ENCODE results near the gene NTM.

NTM gene

GRCh38 chr11:131538322-131538721, 167.9 kb downstream of the NTM start:
- in situ Hi-C loops (cut with MboI; ENCODE audit: low sequenced_read_pairs): no loop called here

GRCh38 chr11:131540676-131541075, 170.3 kb downstream of the NTM start:
- in situ Hi-C loops (cut with MboI; ENCODE audit: low sequenced_read_pairs): no loop called here

DNA sequence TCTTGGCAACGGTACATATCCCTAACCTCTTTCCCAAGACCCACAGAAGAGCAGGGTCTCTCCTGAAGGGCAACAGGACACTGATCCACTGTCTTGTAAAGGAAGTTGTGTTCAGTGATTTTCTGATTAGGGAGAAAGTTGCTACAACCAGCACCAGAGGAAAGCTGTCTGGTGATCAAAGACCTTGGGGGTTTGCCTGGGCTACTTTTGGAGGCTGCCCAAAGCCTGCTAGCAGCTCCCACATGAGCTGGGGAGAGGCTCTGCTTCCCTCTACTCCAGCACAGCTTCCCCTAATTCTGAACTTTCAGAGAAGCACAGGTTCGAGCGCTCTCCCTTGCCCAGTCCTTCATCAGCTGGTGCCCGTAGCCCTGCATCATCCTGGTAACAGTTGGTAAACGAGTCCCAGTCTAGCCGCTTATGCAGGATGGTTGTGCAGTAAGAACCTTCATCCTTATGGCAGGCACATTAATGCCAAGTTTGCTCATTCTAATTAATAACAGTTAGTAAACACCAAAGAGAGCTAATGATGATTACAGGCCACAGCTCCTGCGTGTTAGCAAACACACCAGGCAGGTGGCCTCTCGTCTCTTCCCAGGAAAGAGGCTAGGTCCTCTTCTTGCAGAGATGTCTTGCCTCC, 173.1 kb downstream of the NTM start:
- in situ Hi-C loops (cut with MboI; ENCODE audit: low sequenced_read_pairs): no loop called here

DNA sequence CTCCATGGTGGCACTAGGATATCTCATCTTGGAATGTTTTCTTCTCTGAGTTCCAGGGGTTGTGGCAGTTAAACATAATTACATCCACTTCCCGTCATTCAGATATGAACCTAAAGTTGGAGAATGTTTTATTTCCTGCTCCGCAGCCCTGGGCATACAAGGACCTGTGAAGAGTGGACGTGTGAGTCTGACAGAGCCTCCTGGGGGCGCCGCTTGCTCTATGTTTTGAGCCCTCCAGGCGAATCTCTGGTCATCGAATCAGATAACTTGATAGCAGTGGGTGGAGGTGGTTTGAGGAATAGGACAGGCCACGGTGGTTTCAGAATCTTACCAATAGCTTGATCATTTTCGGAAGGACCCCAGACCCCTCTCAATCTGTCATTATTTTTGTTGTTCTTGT, 174.2 kb downstream of the NTM start:
- in situ Hi-C loops (cut with MboI; ENCODE audit: low sequenced_read_pairs): no loop called here

GRCh38 chr11:131546218-131546895, 175.9 kb downstream of the NTM start:
- in situ Hi-C loops (cut with MboI; ENCODE audit: low sequenced_read_pairs): no loop called here

GRCh38 chr11:131549099-131549498, 178.7 kb downstream of the NTM start:
- in situ Hi-C loops (cut with MboI; ENCODE audit: low sequenced_read_pairs): no loop called here

DNA sequence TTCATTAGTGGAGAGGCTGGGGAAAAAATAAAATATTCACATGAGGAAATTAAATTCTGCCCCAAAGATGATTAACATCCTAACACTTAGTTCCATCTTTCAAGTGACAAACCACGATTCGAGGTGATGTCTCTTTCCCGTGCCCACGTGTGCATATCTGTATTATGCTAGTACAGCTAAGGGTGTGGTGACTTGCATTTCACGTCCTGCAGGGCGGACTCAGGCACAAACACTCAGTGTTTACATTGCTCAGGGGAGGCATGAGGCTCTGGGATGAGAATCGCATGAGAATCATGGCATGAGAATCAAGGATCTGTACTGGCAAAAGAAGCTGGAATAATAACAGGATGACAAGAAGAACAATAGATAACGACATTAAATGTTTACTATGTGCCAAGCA, 179.4 kb downstream of the NTM start:
- in situ Hi-C loops (cut with MboI; ENCODE audit: low sequenced_read_pairs): no loop called here

- in situ Hi-C loops (cut with MboI; ENCODE audit: low sequenced_read_pairs): no loop called here
Observed at GRCh38 chr11:131560287-131560686, 189.9 kb downstream of the NTM start.

- in situ Hi-C loops (cut with MboI; ENCODE audit: low sequenced_read_pairs): no loop called here
Observed at GRCh38 chr11:131561501-131561900, 191.1 kb downstream of the NTM start.

DNA sequence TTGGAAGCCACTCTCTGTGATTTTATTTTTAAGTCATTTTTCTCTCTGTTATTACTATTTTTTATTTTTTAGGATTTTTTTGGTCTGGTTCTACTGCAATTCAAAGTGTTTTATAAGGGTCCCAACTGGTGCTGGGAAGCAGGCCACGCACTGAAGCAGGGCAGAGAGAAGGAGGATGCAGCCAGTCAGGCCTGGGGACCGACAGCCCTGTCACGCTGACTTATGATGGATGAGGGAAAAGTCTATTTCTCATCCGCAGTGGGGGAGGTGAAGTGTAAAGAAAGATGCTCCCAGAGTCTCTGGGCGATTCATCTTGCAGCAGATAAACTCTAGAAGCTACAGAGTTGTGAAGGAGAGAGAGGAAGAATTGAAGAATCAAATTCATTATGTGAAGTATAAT, 191.6 kb downstream of the NTM start:
- in situ Hi-C loops (cut with MboI; ENCODE audit: low sequenced_read_pairs): no loop called here

- in situ Hi-C loops (cut with MboI; ENCODE audit: low sequenced_read_pairs): no loop called here
Observed at GRCh38 chr11:131568318-131568717, 197.9 kb downstream of the NTM start.

DNA sequence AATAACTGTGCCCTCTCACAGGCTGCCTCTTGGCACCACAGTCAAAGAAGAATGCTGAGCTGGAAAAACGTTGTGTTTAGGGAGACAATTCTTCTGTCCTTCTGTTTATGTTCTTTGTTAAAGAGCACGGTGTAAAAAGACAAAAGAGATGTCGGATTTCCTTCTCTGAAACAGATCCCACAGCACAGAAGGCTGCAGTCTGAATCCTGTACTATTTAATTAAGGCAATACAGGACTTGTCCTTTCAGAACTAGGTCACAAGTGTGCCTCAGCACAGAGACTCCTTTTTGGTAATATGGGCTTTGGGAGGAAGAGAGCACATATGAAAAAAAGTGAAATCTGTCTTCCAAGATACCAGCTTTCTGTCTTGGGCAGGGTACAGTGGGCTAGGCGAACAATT, 201.2 kb downstream of the NTM start:
- in situ Hi-C loops (cut with MboI; ENCODE audit: low sequenced_read_pairs): no loop called here

DNA sequence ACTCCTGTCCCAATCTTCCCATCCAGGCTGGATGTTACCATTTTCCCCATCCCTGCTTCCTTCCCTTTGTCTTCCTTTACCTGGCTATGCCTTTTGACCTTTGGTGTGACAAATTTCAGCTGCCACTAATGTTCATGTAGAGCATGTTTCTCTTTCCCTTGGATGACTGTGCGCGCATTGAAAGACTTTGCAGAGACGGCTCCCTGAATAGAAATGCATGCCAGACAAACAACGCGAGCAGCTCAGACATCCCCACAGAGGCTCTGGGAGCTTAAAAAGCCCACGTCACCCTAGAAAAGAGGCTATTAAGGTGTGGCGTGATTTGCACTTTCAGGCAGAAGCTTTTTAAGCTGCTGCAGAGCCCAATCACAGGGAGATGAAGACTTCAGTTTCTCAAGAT, 202.0 kb downstream of the NTM start:
- in situ Hi-C loops (cut with MboI; ENCODE audit: low sequenced_read_pairs): no loop called here

DNA sequence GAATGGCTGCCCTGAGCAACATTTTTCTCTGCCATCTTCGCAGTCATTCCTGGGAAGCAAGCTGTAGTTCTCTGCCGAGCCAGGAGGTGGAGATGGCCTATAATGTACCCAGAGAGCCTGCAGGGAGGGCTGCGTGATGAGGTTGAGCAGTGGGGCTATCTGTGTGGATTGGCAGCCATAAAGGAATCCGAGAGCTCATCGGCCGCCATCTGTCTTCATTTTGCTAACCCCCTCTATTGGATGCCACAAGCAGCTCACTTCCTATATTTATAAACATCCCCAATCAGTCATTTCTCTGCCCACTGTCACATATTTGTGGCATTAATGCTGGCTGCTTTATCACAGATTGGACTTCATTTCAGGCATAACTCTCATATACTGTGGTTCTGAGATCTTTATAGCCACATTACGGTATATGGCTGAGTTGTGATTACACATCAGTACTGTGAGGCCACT, 209.5 kb downstream of the NTM start:
- in situ Hi-C loops (cut with MboI; ENCODE audit: low sequenced_read_pairs): no loop called here

DNA sequence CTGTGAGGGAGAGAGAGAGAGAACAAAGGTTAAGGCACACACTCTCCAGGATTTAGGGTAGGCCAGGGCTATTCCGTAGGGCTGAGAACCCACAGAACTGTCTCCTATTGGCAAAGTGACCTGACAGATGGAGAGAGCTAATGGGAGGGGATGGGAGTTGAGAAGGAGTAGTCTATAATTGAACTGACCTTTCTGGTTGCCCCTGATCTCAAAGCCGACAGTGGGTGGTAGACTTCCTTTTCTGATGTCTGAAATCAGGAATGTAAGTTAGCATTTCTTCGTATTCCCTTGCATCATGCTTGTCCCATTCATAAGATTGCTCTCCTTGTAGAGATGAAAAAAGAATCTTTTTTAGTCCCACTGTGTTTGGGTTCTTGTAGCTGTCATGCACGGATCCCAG, 210.1 kb downstream of the NTM start:
- in situ Hi-C loops (cut with MboI; ENCODE audit: low sequenced_read_pairs): no loop called here

- in situ Hi-C loops (cut with MboI; ENCODE audit: low sequenced_read_pairs): no loop called here
Observed at GRCh38 chr11:131581046-131581445, 210.6 kb downstream of the NTM start.

DNA sequence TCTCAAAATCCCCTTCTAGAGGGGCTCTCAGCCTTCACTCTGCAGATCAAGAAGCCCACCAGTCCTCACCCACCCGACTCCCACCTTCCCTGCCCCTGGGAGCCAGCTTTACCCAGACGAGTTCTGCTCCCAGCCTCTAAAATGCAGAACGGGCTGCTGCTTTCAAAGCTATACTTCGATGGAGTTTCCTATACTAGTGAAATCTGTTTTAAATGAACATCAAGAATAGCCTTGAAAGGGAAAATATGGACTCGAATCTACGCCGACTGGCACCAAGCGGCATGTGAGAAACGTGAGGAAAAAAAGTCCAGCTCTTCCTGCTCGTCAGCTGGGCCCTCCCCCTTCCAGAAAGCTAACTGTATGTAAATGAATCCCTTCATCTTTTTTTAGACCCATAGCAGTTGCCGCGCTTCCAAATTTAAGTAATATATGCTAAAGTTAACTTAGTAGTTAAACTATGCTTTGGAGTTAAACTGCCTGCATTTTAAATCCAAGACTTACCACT, 211.7 kb downstream of the NTM start:
- in situ Hi-C loops (cut with MboI; ENCODE audit: low sequenced_read_pairs): no loop called here

- in situ Hi-C loops (cut with MboI; ENCODE audit: low sequenced_read_pairs): no loop called here
Observed at GRCh38 chr11:131583421-131583820, 213.0 kb downstream of the NTM start.

DNA sequence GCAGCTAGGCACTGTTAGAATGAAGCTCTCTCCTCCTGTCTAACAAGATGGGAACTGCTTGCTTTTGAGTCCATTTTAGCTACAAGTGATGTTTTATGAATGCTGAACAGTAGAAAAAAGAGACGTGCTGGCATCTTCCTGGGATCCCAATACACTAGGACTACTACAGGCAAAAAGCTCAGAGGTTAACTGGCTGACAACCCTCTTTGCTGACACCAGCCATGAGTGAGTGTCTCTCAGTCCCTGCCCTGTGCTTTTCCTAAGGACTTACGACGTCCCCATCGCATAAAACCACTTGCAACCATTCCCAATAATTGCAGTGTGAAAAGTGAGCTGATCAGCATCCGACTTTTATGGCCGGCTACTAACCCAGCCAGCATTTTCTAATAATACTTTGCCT, 213.5 kb downstream of the NTM start:
- in situ Hi-C loops (cut with MboI; ENCODE audit: low sequenced_read_pairs): no loop called here

GRCh38 chr11:131584785-131585592, 214.6 kb downstream of the NTM start:
- in situ Hi-C loops (cut with MboI; ENCODE audit: low sequenced_read_pairs): no loop called here

DNA sequence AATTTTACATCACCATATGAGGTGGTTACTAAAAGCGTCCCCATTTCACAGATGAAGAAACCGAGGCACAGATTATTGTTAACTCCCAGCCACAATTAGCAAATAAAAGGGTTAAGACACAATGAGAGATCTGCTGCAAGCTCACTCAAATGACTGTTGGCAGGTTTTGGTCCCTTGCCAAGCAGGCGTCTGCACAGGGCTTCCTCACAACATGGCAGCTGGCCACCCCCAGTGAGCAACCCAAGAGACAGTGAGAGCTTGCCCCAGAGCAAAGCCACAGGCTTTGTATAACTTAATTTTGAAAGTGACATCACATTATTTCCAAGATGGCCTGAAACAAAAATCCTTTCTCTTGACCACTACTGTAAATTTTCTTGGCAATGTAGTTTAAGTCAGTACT, 217.6 kb downstream of the NTM start:
- in situ Hi-C loops (cut with MboI; ENCODE audit: low sequenced_read_pairs): no loop called here

- in situ Hi-C loops (cut with MboI; ENCODE audit: low sequenced_read_pairs): no loop called here
Observed at GRCh38 chr11:131591051-131591461, 220.6 kb downstream of the NTM start.
